ENCODE results near the gene WRNIP1. TPM values are rescaled to one million over a fixed set of nuclear protein-coding genes. Genes with fewer than 3 reads are reported as not detected.

WRNIP1 gene
- total RNA-seq, 1 experiment from 2014 or later: 78.8 TPM

- H3K9me3 ChIP-seq (ENCODE audit: control insufficient read depth in 1 of 2, insufficient read depth in 1 of 2, low read depth in 1 of 2, low read length in 2 of 2): no peaks in the 10 kb centered on the region
- no TSS peak for BruUV-seq (replicated peaks)
- H3K36me3 ChIP-seq (ENCODE audit: control insufficient read depth in 1 of 2, insufficient read depth in 2 of 2, low read length in 2 of 2): no peaks in the 10 kb centered on the region
- POLR2A ChIA-PET: interaction anchor here (0.8 kb wide), 1 partner anchor 48 kb away, joined by 3 read pairs; the partner anchor contains the start of gene SERPINB1
- RAD21 ChIA-PET (ENCODE audit: low non-redundant PET in 1 of 2, low total read pairs in 2 of 2, uncharacterized antibody in 2 of 2, unreplicated experiment in 2 of 2): no interaction called here
- no peaks in the 10 kb centered on the region for H3K9me2 ChIP-seq (ENCODE audit: insufficient read depth)
- TF ChIP-seq SP1 (IDR thresholded peaks at IDR 0.05; ENCODE audit: low read depth): no peak
- no peak for TF ChIP-seq ELF1 (IDR thresholded peaks at IDR 0.05; ENCODE audit: borderline replicate concordance, low read depth)
- TF ChIP-seq ATF3 (IDR thresholded peaks at IDR 0.05): no peak
- no peak for TF ChIP-seq CTCF (IDR thresholded peaks at IDR 0.05 in 2 of 3, conservative IDR thresholded peaks at IDR 0.05 in 1 of 3; ENCODE audit: borderline replicate concordance in 1 of 3, insufficient read depth in 1 of 3, low read depth in 2 of 3, low read length in 2 of 3)
- TF ChIP-seq ZBTB33 (IDR thresholded peaks at IDR 0.05; ENCODE audit: extremely low read depth, insufficient replicate concordance, low read length): no peak
- TF ChIP-seq MAX (IDR thresholded peaks at IDR 0.05): 0 out of 2 replicates have a peak, but pooled peaks have one; percentile 17
- TF ChIP-seq JUND (IDR thresholded peaks at IDR 0.05): no peak
- no peak for TF ChIP-seq EZH2 (IDR thresholded peaks at IDR 0.05)
- TF ChIP-seq RAD21 (IDR thresholded peaks at IDR 0.05; ENCODE audit: low read depth): no peak
- DNase-seq (ENCODE audit: low read depth, low spot score) (no peak), ATAC-seq (no peak)
- H2AFZ ChIP-seq (ENCODE audit: low read depth, low read length, poor library complexity, severe bottlenecking): no peak overlapping the region
- no peak overlapping the region for H3K27ac ChIP-seq (ENCODE audit: low read depth, low read length)
- peaks cover 13 to 68% of the 10 kb centered on the region in 2 experiments; a peak in 3 of 4 replicates for H3K4me1 ChIP-seq (ENCODE audit: control insufficient read depth in 1 of 2, insufficient read depth in 2 of 2, low read length in 2 of 2)
- CTCF ChIA-PET: no interaction called here
- H3K27me3 ChIP-seq (ENCODE audit: insufficient read depth, low read length): no peaks in the 10 kb centered on the region
- H3K4me2 ChIP-seq (ENCODE audit: low read length): no peak overlapping the region
- no peak overlapping the region for H3K9ac ChIP-seq (ENCODE audit: low read length)
- intact Hi-C loops (cut with micrococcal nuclease): loop anchor here (5.0 kb wide), 1 partner anchor 264 kb away; no protein-coding TSS in a partner anchor
- H3K4me3 ChIP-seq (replicated peaks in 1 of 2; ENCODE audit: low read depth in 1 of 2, low read length in 2 of 2): no peak overlapping the region
- no peaks in the 10 kb centered on the region for H3K79me2 ChIP-seq (ENCODE audit: insufficient read depth, low read length)
- no peaks in the 10 kb centered on the region for H4K20me1 ChIP-seq (ENCODE audit: insufficient read depth)
Observed at GRCh38 chr6:2793534-2794151, 28.4 kb downstream of the WRNIP1 start.

Data from HCT116 (cell line).